Tibial nerve (tissue), 4 donors: ENCODE data around the gene GLP1R. TPM values are rescaled to one million over a fixed set of nuclear protein-coding genes. Genes with fewer than 3 reads are reported as not detected.

Experiments used
- DNase-seq, 2 donors: peaks; one replicate each; pipeline ENCODE4 v3.0.0-alpha.2; 2019; ENCODE audit warnings: low spot score in 2 of 2
- H3K27ac ChIP-seq, 4 donors: fragments of 200-600 bp; sonication (generic) in 3 of 4; one replicate each; pipeline ENCODE4 v1.5.1; 2017 to 2019; ENCODE audit warnings: mild to moderate bottlenecking in 1 of 4
- H3K27me3 ChIP-seq, 2 donors: fragments of 200-600 bp; sonication (generic) in 1 of 2; one replicate each; pipeline versions ENCODE4 v1.5.1 to v1.6.0; 2017 to 2019
- H3K36me3 ChIP-seq, 3 donors: fragments of 200-600 bp; sonication (generic); one replicate each; pipeline ENCODE4 v1.5.1; 2018 to 2019
- H3K4me1 ChIP-seq, 4 donors: fragments of 200-600 bp; sonication (generic) in 3 of 4; one replicate each; pipeline ENCODE4 v1.5.1; 2017 to 2019
- H3K4me3 ChIP-seq, 4 donors: fragments of 200-600 bp; sonication (generic) in 3 of 4; one replicate each; pipeline ENCODE4 v1.5.1; 2017 to 2019; ENCODE audit warnings: mild to moderate bottlenecking in 1 of 4, moderate library complexity in 1 of 4
- H3K9me3 ChIP-seq, 4 donors: fragments of 200-600 bp; sonication (generic) in 3 of 4; one replicate each; pipeline ENCODE4 v1.5.1; 2017 to 2019
- EP300 ChIP-seq, 2 donors: sonication (generic); formaldehyde crosslinking; IDR thresholded peaks; one replicate each; pipeline ENCODE4 v1.6.1; 2017; ENCODE audit warnings: antibody characterized with exemption in 2 of 2, mild to moderate bottlenecking in 1 of 2
- POLR2A ChIP-seq, 2 donors: fragments of 450-650 bp; IDR thresholded peaks; one replicate each; pipeline ENCODE4 v1.6.1; 2017; ENCODE audit warnings: antibody characterized with exemption in 2 of 2, mild to moderate bottlenecking in 2 of 2, moderate library complexity in 2 of 2
- WGBS, 2 donors: methylation state at CpG; one replicate each; pipeline ENCODE4 v1.1.5; 2018; 5-methylcytosine and 5-hydroxymethylcytosine counted together
- total RNA-seq, 4 donors: library from RNA; depleted of rRNA; stranded (reverse); fragments of >200 nt; gene quantifications; one replicate each; pipeline ENCODE4 v1.1.0, GENCODE V29; 2016
- TF ChIP-seq, protein P1 (sequence below), 5 experiments: fragments of 200-600 bp in 3 of 5; fragments of 450-650 bp in 2 of 5; sonication (generic) in 3 of 5; IDR thresholded peaks; one replicate each; pipeline ENCODE4 v1.5.1; 2016 to 2019; ENCODE audit warnings: antibody characterized with exemption in 5 of 5, mild to moderate bottlenecking in 3 of 5, moderate library complexity in 2 of 5

GLP1R gene
- total RNA-seq, 4 donors from 2014 or later, result 0.20 to 4.2 (median 1.3) TPM

GRCh38 chr6:39018103-39018502 lies 30.5 kb upstream of the GLP1R start:
- Histone ChIP-seq H3K9me3 (no peaks in the 10 kb centered on the region), H3K27me3 (no peaks in the 10 kb centered on the region), H3K4me3 (no peak overlapping the region), H3K4me1 (no peaks in the 10 kb centered on the region), H3K36me3 (no peaks in the 10 kb centered on the region), H3K27ac (no peak overlapping the region)
- DNase-seq, result no peak
- TF ChIP-seq POLR2A (IDR thresholded peaks at IDR 0.05) (no peak), EP300 (IDR thresholded peaks at IDR 0.05) (no peak)
- TF ChIP-seq, protein P1, sequence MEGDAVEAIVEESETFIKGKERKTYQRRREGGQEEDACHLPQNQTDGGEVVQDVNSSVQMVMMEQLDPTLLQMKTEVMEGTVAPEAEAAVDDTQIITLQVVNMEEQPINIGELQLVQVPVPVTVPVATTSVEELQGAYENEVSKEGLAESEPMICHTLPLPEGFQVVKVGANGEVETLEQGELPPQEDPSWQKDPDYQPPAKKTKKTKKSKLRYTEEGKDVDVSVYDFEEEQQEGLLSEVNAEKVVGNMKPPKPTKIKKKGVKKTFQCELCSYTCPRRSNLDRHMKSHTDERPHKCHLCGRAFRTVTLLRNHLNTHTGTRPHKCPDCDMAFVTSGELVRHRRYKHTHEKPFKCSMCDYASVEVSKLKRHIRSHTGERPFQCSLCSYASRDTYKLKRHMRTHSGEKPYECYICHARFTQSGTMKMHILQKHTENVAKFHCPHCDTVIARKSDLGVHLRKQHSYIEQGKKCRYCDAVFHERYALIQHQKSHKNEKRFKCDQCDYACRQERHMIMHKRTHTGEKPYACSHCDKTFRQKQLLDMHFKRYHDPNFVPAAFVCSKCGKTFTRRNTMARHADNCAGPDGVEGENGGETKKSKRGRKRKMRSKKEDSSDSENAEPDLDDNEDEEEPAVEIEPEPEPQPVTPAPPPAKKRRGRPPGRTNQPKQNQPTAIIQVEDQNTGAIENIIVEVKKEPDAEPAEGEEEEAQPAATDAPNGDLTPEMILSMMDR (IDR thresholded peaks at IDR 0.05), result no peak
- WGBS, 2 donors, result 63 to 68% methylated on average over 5 of the region's 5 CpGs

DNA sequence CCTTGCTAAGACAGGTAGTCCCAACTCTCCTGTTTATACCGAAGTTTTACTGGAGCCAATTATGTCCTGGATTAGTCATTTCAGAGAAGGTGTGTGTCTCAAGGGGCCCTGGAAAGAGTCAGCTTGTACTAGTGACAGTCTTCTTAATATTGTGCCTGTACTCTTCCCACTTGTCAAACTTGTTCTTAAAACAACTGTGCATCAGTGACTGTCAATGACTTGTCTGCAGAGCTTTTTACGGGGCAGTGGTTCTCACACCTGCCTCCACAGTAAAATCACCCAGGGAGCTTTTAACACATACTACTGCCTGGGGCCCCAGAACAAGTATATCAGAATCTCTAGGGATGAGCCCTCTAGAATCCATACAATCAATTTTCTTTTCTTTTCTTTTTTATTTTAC lies 28.4 kb upstream of the GLP1R start:
- Histone ChIP-seq H3K36me3 (no peaks in the 10 kb centered on the region), H3K9me3 (no peaks in the 10 kb centered on the region), H3K27ac (no peak overlapping the region), H3K4me3 (no peak overlapping the region), H3K4me1 (no peaks in the 10 kb centered on the region), H3K27me3 (no peaks in the 10 kb centered on the region)
- no peak for DNase-seq
- TF ChIP-seq POLR2A (IDR thresholded peaks at IDR 0.05) (no peak), EP300 (IDR thresholded peaks at IDR 0.05) (no peak)
- TF ChIP-seq, protein P1 (IDR thresholded peaks at IDR 0.05), result no peak
- 64 to 76% methylated on average over 2 of the region's 2 CpGs for WGBS, 2 donors

DNA sequence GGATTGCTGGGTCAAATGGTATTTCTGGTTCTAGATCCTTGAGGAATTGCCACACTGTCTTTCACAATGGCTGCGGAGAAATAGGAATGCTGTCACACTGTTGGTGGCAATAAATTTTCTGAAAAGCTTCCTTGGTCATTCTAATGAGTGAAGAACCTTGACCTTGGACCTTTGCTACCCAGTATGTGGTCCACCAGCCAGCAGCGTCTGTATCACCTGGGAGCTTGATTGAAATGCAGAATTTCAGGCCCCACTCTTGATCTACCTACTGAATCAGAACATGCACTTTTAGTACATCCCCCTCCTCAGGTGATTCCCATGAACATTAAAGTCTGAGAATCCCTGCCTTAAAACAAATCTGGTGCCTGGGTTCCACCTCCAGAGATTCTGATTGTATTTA lies 27.5 kb upstream of the GLP1R start:
- Histone ChIP-seq H3K36me3 (no peaks in the 10 kb centered on the region), H3K27ac (no peak overlapping the region), H3K4me3 (no peak overlapping the region), H3K27me3 (no peaks in the 10 kb centered on the region), H3K4me1 (no peaks in the 10 kb centered on the region), H3K9me3 (no peaks in the 10 kb centered on the region)
- no peak for DNase-seq
- TF ChIP-seq, protein P1 (IDR thresholded peaks at IDR 0.05), result no peak
- no peak for TF ChIP-seq POLR2A (IDR thresholded peaks at IDR 0.05)
- TF ChIP-seq EP300 (IDR thresholded peaks at IDR 0.05), result no peak
- WGBS, 2 donors, result 49 to 73% methylated on average over 2 of the region's 2 CpGs

DNA sequence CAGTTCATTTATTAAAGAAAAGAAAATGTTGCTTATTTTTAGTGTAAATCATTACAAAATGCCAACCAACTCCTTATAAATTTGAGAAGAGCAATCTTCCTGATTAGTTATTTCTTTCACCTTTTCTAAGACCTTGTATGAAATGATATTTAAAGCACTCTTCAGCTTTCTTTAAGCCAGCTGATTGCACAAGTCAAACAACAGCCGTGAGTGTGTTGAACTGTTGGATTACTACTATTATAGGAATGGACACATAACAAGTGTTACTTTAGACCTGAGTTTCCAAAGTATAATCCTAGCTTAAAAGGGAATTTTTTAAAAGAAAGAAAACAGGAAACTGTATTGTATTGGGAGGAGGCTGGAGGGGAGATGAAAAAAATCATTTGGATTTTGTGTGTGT lies 26.8 kb upstream of the GLP1R start:
- Histone ChIP-seq H3K27ac (no peak overlapping the region), H3K4me1 (no peaks in the 10 kb centered on the region), H3K4me3 (no peak overlapping the region), H3K36me3 (no peaks in the 10 kb centered on the region), H3K27me3 (no peaks in the 10 kb centered on the region), H3K9me3 (no peaks in the 10 kb centered on the region)
- 64 to 65% methylated on average over 1 of the region's 1 CpG for WGBS, 2 donors
- DNase-seq, result no peak
- no peak for TF ChIP-seq EP300 (IDR thresholded peaks at IDR 0.05)
- no peak for TF ChIP-seq POLR2A (IDR thresholded peaks at IDR 0.05)
- TF ChIP-seq, protein P1 (IDR thresholded peaks at IDR 0.05), result no peak

DNA sequence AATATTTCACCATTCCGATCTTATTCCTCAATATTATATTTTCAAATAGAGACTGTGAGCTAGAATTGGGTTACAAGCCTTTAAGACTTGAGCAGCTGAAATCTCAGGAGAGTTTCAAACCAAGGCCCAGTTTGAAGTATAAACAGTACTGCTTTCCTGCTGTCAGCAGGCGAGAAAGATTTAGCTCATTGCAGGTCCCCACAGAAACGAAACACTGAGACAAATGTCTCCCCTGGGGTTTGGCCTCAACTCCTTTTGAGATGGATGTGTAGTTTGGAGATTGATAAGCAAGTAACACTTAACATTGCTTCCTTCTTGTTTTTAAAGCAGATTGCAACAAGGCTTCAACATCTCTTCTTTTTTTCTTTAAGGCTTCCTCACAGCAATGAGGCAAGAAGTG lies 22.4 kb upstream of the GLP1R start:
- Histone ChIP-seq H3K27ac (no peak overlapping the region), H3K9me3 (no peaks in the 10 kb centered on the region), H3K36me3 (no peaks in the 10 kb centered on the region), H3K27me3 (peaks cover 0 to 5% of the 10 kb centered on the region in 2 donors), H3K4me3 (no peak overlapping the region), H3K4me1 (no peaks in the 10 kb centered on the region)
- TF ChIP-seq EP300 (IDR thresholded peaks at IDR 0.05) (no peak), POLR2A (IDR thresholded peaks at IDR 0.05) (no peak)
- TF ChIP-seq, protein P1 (IDR thresholded peaks at IDR 0.05), result no peak
- WGBS, 2 donors, result 33 to 39% methylated on average over 3 of the region's 3 CpGs
- DNase-seq, result no peak
